NB4 (cell line): Measurements from ENCODE around the gene NRDE2.
"Not testable (repeated sequence)": the region's sequence is repeated elsewhere in the genome, so short reads cannot be mapped to it uniquely, and the experiment has no call there.

Source experiments
- CTCF ChIP-seq: IDR thresholded peaks from one replicate; pipeline ENCODE4 v1.5.1; 2012; ENCODE audit warnings: low read depth, low read length
- POLR2A ChIP-seq: IDR thresholded peaks from 2 replicates; pipeline ENCODE4 v1.6.1; 2011; ENCODE audit warnings: mild to moderate bottlenecking; ENCODE audit not compliant: insufficient read length; ENCODE audit errors: extremely low read depth

GRCh38 chr14:90229942-90230341 is 101.8 kb downstream of the NRDE2 start:
- not testable (repeated sequence) for TF ChIP-seq POLR2A, CTCF
